Activated CD4-positive, alpha-beta memory T cell treated with anti-CD3 and anti-CD28 coated beads for 36 hours (primary cell): ENCODE results near the gene PYGO2. TPM values are rescaled to one million over a fixed set of nuclear protein-coding genes. Genes with fewer than 3 reads are reported as not detected.
A peak's percentile ranks its signal among the peaks of the same experiment; 100 is the strongest.
"Not testable (repeated sequence)": the region's sequence is repeated elsewhere in the genome, so short reads cannot be mapped to it uniquely, and the experiment has no call there.

Experiments
- CTCF ChIA-PET: fragments of 350-600 bp; sonication (Branson Sonifier 250); formaldehyde crosslinking; loops from one replicate; lab custom pipeline; 2021; ENCODE audit warnings: antibody characterized with exemption, inconsistent platforms; lab: Charles Lee
- POLR2A ChIA-PET: fragments of 350-600 bp; sonication (Branson Sonifier 250); formaldehyde crosslinking; loops from one replicate; lab custom pipeline; 2021; ENCODE audit warnings: antibody characterized with exemption; lab: Charles Lee
- DNase-seq: peaks from one replicate; pipeline ENCODE4 v3.0.0-alpha.2; 2020
- H3K27ac Mint-ChIP-seq: one replicate; pipeline ENCODE4 v1.8.0; 2021; ENCODE audit warnings: mixed read lengths
- H3K27me3 Mint-ChIP-seq: one replicate; pipeline ENCODE4 v1.8.0; 2021; ENCODE audit warnings: mixed read lengths
- H3K36me3 Mint-ChIP-seq: one replicate; pipeline ENCODE4 v1.8.0; 2021; ENCODE audit warnings: mixed read lengths
- H3K4me1 Mint-ChIP-seq: one replicate; pipeline ENCODE4 v1.8.0; 2021; ENCODE audit warnings: low read depth, mixed read lengths
- H3K4me3 Mint-ChIP-seq: one replicate; pipeline ENCODE4 v1.8.0; 2021; ENCODE audit warnings: mild to moderate bottlenecking, mixed read lengths
- H3K9me3 Mint-ChIP-seq: one replicate; pipeline ENCODE4 v1.8.0; 2021; ENCODE audit warnings: mixed read lengths
- intact Hi-C: fragments of 100-400 bp; cut with micrococcal nuclease; formaldehyde crosslinking; loops from one replicate; pipeline ENCODE4 v1.15.1; 2023
- total RNA-seq, 2 experiments: library from RNA; stranded (reverse); gene quantifications; one replicate each; pipeline ENCODE4 v1.2.3, GENCODE V29; 2021

PYGO2 gene
- total RNA-seq, 2 experiments from 2014 or later: 31.5 to 32.4 TPM

DNA sequence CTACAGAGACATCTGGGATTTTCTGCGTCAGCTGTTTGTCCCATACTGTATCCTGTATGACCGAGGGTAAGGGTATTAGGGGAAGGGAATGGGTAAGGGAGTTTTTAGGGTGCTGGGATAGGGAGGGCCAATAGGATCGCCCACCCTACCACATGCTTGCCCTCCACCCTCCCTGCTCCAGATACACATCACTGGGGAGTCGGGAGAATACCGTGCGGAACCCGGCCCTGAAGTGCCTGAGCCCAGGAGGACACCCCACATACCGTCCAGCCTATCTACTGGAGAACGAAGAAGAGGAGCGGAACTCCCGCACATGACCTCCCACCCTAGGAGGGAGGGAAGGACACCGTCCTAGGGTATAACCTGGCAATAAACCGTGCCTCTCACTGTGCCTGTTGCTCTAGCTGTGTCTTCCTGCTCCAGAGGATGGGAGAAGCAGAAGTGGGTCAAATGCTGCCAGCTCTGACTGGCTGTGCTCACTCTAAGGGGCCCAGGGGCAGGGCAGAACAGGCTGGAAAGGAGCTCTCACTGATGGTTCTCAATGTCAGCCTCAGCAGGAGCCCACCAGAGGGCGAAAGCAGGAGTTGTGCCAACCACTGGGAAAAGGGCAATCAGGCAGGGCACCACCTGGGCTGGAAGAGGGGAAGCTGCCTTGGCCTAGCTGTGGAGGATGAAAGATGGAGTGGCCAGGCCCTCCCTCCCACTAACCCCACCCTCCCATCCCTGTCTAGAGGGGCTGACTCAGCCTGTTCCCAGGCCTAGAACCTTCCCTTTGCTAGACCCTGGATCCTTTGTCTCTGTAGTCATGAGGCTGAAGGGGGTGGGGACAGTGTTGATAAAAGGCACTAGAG lies 31.4 kb upstream of the PYGO2 start:
- intact Hi-C loops: no loop called here
- Mint-ChIP-seq H3K4me3 (no peak overlapping the region), H3K36me3 (peaks cover 23% of the 10 kb centered on the region), H3K9me3 (no peaks in the 10 kb centered on the region), H3K4me1 (peaks cover 21% of the 10 kb centered on the region), H3K27ac (no peak overlapping the region), H3K27me3 (no peaks in the 10 kb centered on the region)
- POLR2A ChIA-PET: interaction anchor here (0.6 to 5.0 kb wide), 8 partner anchors 8 to 23 kb away, joined by 3 to 19 read pairs (median 4); partner anchors contain the start of genes CKS1B and FLAD1
- CTCF ChIA-PET: interaction anchor here (1.1 to 9.4 kb wide), 4 partner anchors 9 to 92 kb away, joined by 3 to 144 read pairs (median 4); partner anchors contain the start of genes FLAD1 and PBXIP1
- no peak for DNase-seq

DNA sequence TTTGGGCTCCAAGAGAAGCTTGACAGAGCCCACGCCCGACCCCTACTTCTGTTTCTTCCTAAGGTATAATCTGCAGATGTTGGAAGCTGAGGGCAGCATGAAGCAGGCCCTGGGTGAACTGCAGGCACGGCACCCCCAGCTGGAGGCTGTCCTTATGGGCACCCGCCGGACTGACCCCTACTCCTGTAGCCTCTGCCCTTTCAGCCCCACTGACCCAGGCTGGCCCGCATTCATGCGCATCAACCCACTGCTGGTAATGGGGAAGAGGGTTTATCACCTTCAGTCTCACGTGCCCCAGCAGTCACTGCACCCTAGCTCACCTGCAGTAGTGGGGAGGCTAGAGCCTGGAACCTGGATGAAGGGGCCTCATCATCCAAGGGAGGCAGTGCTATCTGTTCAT lies 28.7 kb upstream of the PYGO2 start:
- CTCF ChIA-PET: interaction anchor here (0.6 to 1.2 kb wide), 2 partner anchors 71 to 177 kb away, joined by 3 to 5 read pairs; no protein-coding TSS in a partner anchor
- peaks cover 14% of the 10 kb centered on the region for H3K4me1 Mint-ChIP-seq
- intact Hi-C loops: no loop called here
- no peak overlapping the region for H3K4me3 Mint-ChIP-seq
- no peak for DNase-seq
- no peaks in the 10 kb centered on the region for H3K27me3 Mint-ChIP-seq
- no peak overlapping the region for H3K27ac Mint-ChIP-seq
- peaks cover 25% of the 10 kb centered on the region for H3K36me3 Mint-ChIP-seq
- POLR2A ChIA-PET: no interaction called here
- no peaks in the 10 kb centered on the region for H3K9me3 Mint-ChIP-seq

DNA sequence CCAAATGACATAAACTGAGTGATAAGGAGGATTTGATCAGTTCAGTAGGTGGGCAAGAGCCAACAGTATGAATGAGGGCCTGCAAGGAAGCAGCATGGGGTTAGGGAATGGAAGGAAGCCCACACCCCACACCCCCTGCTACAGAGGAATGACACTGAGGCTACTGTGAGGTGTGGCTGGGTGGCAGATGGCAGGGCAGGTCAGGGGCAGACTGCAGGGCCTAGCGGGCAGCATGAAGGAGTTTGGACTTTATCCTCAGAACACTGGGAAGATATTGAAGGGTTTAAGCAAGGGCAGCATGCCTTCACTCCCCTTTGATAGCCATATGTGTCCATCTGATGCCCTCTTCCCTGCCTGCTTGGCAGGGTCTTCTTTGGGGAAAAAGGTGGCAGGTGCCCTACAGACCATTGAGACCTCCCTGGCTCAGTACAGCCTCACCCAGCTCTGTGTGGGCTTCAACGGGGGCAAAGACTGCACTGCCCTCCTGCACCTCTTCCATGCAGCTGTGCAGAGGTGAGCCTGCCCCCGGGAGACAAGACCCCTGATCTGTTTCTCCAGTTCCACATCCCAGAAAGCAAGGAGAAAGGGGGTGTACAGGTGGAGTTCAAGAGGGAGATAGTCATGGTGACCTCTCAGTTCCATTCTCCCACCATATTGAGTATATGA lies 27.7 kb upstream of the PYGO2 start:
- ChIA-PET CTCF (interaction anchor here (1.2 kb wide), 1 partner anchor 72 kb away, joined by 5 read pairs; no protein-coding TSS in a partner anchor), POLR2A (no interaction called here)
- intact Hi-C loops: no loop called here
- Mint-ChIP-seq H3K9me3 (no peaks in the 10 kb centered on the region), H3K4me1 (peaks cover 18% of the 10 kb centered on the region), H3K36me3 (peaks cover 27% of the 10 kb centered on the region), H3K27ac (no peak overlapping the region), H3K27me3 (no peaks in the 10 kb centered on the region), H3K4me3 (no peak overlapping the region)
- DNase-seq: no peak

DNA sequence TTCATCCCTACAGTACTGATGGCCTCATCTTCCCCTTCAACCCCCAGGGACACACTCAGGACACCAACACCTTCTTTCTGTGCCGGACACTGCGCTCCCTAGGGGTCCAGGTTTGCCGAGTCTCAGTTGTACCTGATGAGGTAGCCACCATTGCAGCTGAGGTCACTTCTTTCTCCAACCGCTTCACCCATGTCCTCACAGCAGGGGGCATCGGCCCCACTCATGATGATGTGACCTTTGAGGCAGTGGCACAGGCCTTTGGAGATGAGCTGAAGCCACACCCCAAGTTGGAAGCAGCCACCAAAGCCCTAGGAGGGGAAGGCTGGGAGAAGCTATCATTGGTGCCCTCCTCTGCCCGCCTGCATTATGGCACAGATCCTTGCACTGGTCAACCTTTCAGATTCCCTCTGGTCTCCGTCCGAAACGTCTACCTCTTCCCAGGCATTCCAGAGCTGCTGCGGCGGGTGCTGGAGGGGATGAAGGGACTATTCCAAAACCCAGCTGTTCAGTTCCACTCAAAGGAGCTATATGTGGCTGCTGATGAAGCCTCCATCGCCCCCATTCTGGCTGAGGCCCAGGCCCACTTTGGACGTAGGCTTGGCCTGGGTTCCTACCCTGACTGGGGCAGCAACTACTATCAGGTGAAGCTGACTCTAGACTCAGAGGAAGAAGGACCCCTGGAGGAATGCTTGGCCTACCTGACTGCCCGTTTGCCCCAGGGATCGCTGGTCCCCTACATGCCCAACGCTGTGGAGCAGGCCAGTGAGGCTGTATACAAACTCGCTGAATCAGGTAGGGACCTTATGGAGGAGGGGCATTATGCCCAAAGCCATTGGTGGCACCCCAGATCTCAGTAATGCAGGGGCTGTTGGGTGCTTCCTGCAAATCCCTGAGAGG lies 26.7 kb upstream of the PYGO2 start:
- H3K4me3 Mint-ChIP-seq: no peak overlapping the region
- POLR2A ChIA-PET: interaction anchor here (0.8 kb wide), 1 partner anchor 23 kb away, joined by 3 read pairs; no protein-coding TSS in a partner anchor
- DNase-seq: no peak
- H3K27ac Mint-ChIP-seq: no peak overlapping the region
- H3K9me3 Mint-ChIP-seq: no peaks in the 10 kb centered on the region
- no peaks in the 10 kb centered on the region for H3K27me3 Mint-ChIP-seq
- intact Hi-C loops: no loop called here
- peaks cover 22% of the 10 kb centered on the region for H3K4me1 Mint-ChIP-seq
- H3K36me3 Mint-ChIP-seq: peaks cover 27% of the 10 kb centered on the region
- CTCF ChIA-PET: interaction anchor here (0.8 to 2.3 kb wide), 5 partner anchors 8 to 33 kb away, joined by 3 to 8 read pairs (median 4); partner anchors contain the start of gene PBXIP1

DNA sequence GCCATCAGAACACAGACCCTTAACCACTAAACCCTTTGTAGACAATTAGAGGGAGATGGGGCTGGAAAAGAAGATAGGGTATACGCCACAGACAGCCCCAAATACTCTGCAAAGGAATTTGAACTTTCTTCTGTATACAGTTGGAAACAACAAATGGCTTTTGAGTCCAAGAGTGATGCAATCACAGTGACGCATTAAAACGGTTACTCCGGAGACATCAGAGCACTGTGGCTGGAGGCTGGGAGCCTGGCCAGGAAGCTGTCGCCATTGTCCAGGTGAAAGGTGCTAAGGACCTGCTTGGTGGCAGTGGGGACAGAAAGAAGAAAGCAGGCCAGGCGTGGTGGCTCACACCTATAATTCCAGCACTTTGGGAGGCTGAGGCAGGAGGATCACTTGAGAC lies 25.7 kb upstream of the PYGO2 start:
- intact Hi-C loops: no loop called here
- no peaks in the 10 kb centered on the region for H3K9me3 Mint-ChIP-seq
- no peak overlapping the region for H3K27ac Mint-ChIP-seq
- peaks cover 22% of the 10 kb centered on the region for H3K4me1 Mint-ChIP-seq
- ChIA-PET CTCF (interaction anchor here (1.1 to 2.3 kb wide), 5 partner anchors 9 to 32 kb away, joined by 3 to 8 read pairs (median 4); partner anchors contain the start of gene PBXIP1), POLR2A (no interaction called here)
- H3K27me3 Mint-ChIP-seq: no peaks in the 10 kb centered on the region
- H3K36me3 Mint-ChIP-seq: peaks cover 25% of the 10 kb centered on the region
- H3K4me3 Mint-ChIP-seq: no peak overlapping the region
- DNase-seq: no peak

DNA sequence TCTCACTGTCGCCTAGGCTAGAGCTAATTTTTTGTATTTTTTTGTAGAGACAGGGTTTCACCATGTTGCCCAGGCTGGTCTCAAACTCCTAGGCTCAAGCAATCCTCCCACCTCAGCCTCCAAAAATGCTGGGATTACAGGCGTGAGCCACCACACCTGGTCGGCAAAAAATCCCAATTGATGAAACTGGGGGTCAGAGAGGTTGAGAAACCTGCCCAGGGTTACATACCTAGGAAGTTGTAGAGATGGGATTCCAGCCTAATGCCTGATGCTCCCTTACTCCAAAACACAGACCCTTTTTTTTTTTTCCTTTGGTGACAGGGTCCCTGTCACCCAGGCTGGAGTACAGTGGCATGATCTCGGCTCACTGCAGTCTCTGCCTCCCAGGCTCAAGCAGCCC lies 25.2 kb upstream of the PYGO2 start:
- H3K4me3 Mint-ChIP-seq, H3K27ac Mint-ChIP-seq, intact Hi-C loops, POLR2A ChIA-PET, DNase-seq, H3K9me3 Mint-ChIP-seq, H3K27me3 Mint-ChIP-seq: not testable (repeated sequence)
- CTCF ChIA-PET: interaction anchor here (1.1 to 2.3 kb wide), 3 partner anchors 9 to 31 kb away, joined by 3 to 8 read pairs (median 4); no protein-coding TSS in a partner anchor
- H3K4me1 Mint-ChIP-seq: peaks cover 22% of the 10 kb centered on the region
- peaks cover 25% of the 10 kb centered on the region for H3K36me3 Mint-ChIP-seq

DNA sequence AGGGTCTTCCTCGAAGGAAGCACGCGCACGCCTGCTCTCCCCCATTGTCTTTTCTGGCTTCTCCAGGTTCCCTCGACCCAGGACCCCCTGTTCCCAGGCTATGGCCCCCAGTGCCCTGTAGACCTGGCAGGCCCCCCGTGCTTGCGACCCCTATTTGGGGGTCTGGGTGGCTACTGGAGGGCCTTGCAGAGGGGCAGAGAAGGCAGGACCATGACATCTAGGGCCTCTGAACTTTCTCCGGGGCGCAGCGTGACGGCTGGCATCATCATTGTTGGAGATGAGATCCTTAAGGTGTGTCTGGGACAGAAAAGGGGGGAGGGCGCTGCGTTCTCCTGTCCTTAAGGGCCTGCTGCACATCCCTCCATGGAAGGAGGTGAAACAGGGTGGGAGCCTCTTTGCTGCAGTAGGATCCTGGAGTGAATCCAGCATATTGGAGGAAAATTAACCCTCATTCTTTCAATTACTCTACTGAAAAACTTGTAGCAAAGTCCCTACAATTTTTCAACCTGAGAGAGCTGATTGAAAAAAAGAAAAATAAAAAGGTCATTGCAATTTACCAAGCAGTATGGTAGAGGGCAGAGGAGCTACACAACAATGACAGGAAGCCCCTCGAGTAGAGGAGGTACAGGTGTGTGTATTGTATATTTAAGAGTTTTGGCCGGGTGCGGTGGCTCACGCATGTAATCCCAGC lies 22.3 kb upstream of the PYGO2 start:
- Mint-ChIP-seq H3K9me3 (no peaks in the 10 kb centered on the region), H3K36me3 (peaks cover 22% of the 10 kb centered on the region)
- POLR2A ChIA-PET: interaction anchor here (0.7 to 2.7 kb wide), 15 partner anchors 10 to 281 kb away, joined by 3 to 27 read pairs (median 6); partner anchors contain the start of genes CKS1B, LENEP, PMVK and PYGO2

DNA sequence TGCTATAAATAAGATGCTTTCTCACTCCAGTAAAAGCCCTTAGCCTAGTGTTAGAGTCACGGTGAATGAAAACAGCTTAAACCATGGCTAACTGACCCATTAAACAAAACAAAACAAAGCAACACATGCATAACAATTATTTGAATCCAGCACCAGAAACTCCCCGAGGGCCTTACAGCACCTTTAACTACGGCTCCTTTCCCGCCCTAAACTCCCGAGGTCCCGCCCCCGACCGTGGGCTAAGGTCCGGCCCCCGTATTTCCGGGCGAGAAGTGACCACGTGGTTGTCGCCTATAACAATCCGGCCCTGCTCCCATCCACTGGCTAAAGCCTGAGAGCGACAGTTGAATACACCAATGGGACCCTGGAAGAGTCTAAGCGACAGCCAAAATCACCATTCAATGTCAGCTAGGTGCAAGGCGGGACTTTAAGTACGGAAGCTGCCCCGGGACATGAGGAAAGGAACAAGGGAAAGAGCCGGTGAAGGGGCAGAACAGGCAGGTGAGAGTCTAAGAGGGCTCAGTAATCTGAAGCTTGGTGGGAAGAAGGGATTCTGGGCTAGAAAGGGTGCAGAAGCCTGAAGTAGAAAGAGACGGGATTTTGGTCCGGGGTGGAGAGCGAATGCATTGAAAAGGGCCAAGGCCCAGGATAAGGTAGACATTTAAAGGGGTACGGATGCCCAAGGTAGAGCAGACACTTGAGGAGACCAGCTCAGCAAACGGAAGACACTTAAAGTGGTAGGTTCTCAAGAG lies 21.5 kb upstream of the PYGO2 start, which contains the start of gene FLAD1:
Gene FLAD1, plus strand, starts transcription at position 448 of the 752 bp plus-strand sequence. CDS start 351 bp downstream, outside the sequence.
- POLR2A ChIA-PET: interaction anchor here (0.9 to 2.7 kb wide), 13 partner anchors 9 to 47 kb away, joined by 3 to 27 read pairs (median 6); partner anchors contain the start of genes CKS1B, LENEP, PMVK and PYGO2
- DNase-seq: peak; percentile 98
- Mint-ChIP-seq H3K27me3 (no peaks in the 10 kb centered on the region), H3K27ac (no peak within 1 kb of the TSS), H3K4me1 (peaks cover 14% of the 10 kb centered on the region), H3K9me3 (no peaks in the 10 kb centered on the region), H3K4me3 (no peak within 1 kb of the TSS), H3K36me3 (peaks cover 17% of the 10 kb centered on the region)
- CTCF ChIA-PET: interaction anchor here (0.9 to 4.4 kb wide), 17 partner anchors 9 to 102 kb away, joined by 3 to 82 read pairs (median 6); partner anchors contain the start of genes ADAM15, CKS1B, LENEP and PBXIP1
- intact Hi-C loops: loop anchor here (1.0 to 5.0 kb wide), 5 partner anchors 9 to 101 kb away; partner anchors contain the start of genes CKS1B and EFNA4

More for the DNA sequence above, 22.3 kb upstream of the PYGO2 start:
- peak; percentile 36 for DNase-seq
- Mint-ChIP-seq H3K4me3 (no peak overlapping the region), H3K27me3 (no peaks in the 10 kb centered on the region), H3K4me1 (peaks cover 22% of the 10 kb centered on the region), H3K27ac (no peak overlapping the region)
- CTCF ChIA-PET: interaction anchor here (0.9 to 4.4 kb wide), 18 partner anchors 9 to 108 kb away, joined by 3 to 82 read pairs (median 6); partner anchors contain the start of genes ADAM15, CKS1B, LENEP and PBXIP1
- intact Hi-C loops: loop anchor here (1.0 to 5.0 kb wide), 5 partner anchors 10 to 100 kb away; partner anchors contain the start of genes CKS1B and EFNA4

DNA sequence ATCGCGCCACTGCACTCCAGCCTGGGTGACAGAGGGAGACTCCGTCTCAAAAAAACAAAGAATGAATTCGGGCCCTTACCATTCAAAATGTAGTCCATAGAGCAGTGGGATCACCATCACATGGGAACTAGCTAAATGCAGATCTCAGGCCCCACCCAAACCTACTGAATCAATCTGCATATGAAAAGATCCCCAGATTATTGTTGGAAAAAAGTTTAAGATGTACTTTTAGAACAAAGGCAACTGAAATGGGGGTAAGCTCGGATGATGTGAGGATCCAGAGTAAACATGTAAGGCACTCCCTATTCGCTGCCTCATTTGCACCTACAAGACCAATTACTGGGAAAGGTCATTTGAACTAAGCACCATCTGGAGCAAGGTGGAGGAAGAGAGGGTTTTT lies 20.8 kb upstream of the PYGO2 start:
- Mint-ChIP-seq H3K36me3 (peaks cover 24% of the 10 kb centered on the region), H3K4me1 (peaks cover 13% of the 10 kb centered on the region), H3K27me3 (no peaks in the 10 kb centered on the region), H3K9me3 (no peaks in the 10 kb centered on the region), H3K4me3 (no peak overlapping the region), H3K27ac (no peak overlapping the region)
- intact Hi-C loops: loop anchor here (5.0 kb wide), 1 partner anchor 80 kb away; the partner anchor contains the start of gene EFNA4
- DNase-seq: no peak
- ChIA-PET CTCF (interaction anchor here (1.0 to 4.4 kb wide), 8 partner anchors 8 to 103 kb away, joined by 3 to 82 read pairs (median 8); partner anchors contain the start of gene CKS1B), POLR2A (interaction anchor here (1.0 to 2.7 kb wide), 8 partner anchors 8 to 42 kb away, joined by 3 to 27 read pairs (median 6); partner anchors contain the start of genes CKS1B and LENEP)
